Effector memory CD8-positive, alpha-beta T cell (primary cell): Measurements from ENCODE around the gene ANKRD29.
"Not testable (repeated sequence)": the region's sequence is repeated elsewhere in the genome, so short reads cannot be mapped to it uniquely, and the experiment has no call there.

Experiments used
- ATAC-seq: fragments of 150-1000 bp; cut with Tn5 transposase; replicated peaks from 2 replicates; pipeline ENCODE4 v1.10.0; 2021; ENCODE audit warnings: mild to moderate bottlenecking, moderate library complexity
- DNase-seq, 3 experiments: peaks; one replicate each; pipeline ENCODE4 v3.0.0; 2021
- H3K27ac Mint-ChIP-seq, 2 donors: one replicate each; pipeline ENCODE4 v1.8.0; 2022; ENCODE audit warnings: mild to moderate bottlenecking in 2 of 2, mixed read lengths in 2 of 2, moderate library complexity in 2 of 2
- H3K27me3 Mint-ChIP-seq, 2 donors: one replicate each; pipeline ENCODE4 v1.8.0; 2022; ENCODE audit warnings: mixed read lengths in 2 of 2
- H3K36me3 Mint-ChIP-seq: one replicate; pipeline ENCODE4 v1.8.0; 2022; ENCODE audit warnings: mild to moderate bottlenecking, moderate library complexity, mixed read lengths; ENCODE audit not compliant: insufficient read depth
- H3K4me1 Mint-ChIP-seq, 2 donors: one replicate each; pipeline ENCODE4 v1.8.0; 2022; ENCODE audit warnings: low read depth in 2 of 2, mixed read lengths in 2 of 2
- H3K4me3 Mint-ChIP-seq, 2 donors: one replicate each; pipeline ENCODE4 v1.8.0; 2022; ENCODE audit warnings: mild to moderate bottlenecking in 2 of 2, mixed read lengths in 2 of 2, moderate library complexity in 2 of 2
- H3K9me3 Mint-ChIP-seq, 2 donors: one replicate each; pipeline ENCODE4 v1.8.0; 2022; ENCODE audit warnings: mixed read lengths in 2 of 2

The ANKRD29 gene

DNA sequence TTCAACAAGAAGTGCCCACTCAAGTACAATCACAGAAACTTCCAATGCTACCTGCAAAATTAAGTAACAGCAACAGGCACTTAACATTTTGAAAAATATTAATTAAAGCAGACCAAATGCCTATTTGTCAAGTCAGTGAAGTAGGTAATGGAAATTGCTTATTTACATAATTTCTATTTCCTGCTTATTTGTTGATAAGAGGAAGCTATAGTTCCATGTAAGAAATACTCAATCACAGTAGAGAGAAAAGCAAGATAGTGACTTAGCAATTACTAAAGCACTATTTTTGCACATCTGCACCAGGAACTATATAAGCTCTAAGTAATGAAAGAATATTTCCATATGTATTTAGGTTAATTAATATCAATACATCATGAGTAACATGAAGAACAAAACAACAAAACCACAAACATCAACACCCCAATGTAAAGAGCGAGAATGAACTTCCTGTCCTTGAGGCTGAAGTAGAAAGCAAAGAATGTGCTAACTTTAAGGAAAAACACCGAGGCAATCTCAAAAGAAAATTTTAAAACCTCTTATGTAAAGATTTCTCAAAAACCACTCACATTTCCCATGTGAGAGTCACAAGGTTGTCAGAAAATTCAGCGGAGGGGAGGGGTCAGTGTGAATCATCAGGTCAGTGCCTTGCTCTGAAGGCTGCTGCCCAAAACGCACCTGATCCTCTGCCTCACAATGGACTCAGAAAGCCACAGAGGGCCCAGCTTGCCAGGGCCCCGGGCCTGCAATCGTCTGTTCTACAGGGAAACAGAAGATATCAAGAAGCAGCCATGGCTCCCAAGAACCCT is 88.9 kb downstream of the ANKRD29 start:
- peak overlapping the region; percentile 96 for H3K27ac Mint-ChIP-seq
- H3K4me1 Mint-ChIP-seq: peaks cover 50 to 56% of the 10 kb centered on the region in 2 donors
- DNase-seq (peak; percentile 9 to 21 (median 17)), ATAC-seq (peak; percentile 71)
- H3K27me3 Mint-ChIP-seq: no peaks in the 10 kb centered on the region
- H3K4me3 Mint-ChIP-seq: peak overlapping the region; percentile 73 to 79
- H3K36me3 Mint-ChIP-seq: peaks cover 43% of the 10 kb centered on the region
- H3K9me3 Mint-ChIP-seq: no peaks in the 10 kb centered on the region

DNA sequence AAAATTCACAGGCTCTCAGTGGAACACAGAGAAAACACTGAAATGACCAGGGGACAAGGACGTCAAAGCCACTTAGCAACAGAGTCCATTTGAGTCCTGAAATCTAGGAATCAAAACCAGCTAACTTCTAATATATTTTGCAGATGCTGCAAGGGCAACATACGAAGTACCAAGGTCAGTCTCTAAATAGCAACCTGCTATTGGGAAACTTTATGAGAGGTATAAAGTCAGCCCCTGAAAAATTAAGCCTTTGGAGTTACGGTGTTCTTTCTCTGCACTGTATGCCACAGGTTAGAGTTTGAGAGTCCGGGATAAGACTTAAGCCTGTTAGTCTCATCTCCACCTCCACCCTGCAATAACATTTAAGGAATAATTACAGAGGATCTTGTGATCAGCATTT is 89.7 kb downstream of the ANKRD29 start:
- Mint-ChIP-seq H3K4me1 (peaks cover 47 to 56% of the 10 kb centered on the region in 2 donors), H3K36me3 (peaks cover 51% of the 10 kb centered on the region), H3K27me3 (no peaks in the 10 kb centered on the region), H3K9me3 (no peaks in the 10 kb centered on the region), H3K27ac (peak overlapping the region; percentile 96), H3K4me3 (peak overlapping the region; percentile 73 to 79)
- no peak for DNase-seq
- ATAC-seq: no peak

DNA sequence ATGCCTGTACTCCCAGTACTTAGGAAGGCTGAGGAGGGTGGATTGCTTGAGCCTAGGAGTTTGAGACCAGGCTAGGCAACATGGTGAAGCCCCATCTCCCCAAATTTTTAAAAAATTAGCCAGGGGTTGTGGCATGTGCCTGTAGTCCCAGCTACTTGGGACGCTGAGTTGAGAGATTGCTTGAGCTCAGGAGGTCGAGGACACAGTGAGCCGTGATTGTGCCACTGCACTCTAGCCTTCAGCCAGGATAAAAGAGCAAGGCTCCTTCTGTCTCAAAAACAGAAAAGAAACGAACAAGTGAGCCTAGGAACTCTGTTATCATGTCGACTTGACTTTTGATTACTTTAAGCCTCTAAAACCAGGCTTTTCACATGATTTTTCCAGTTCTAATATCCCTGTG is 90.1 kb downstream of the ANKRD29 start:
- Mint-ChIP-seq H3K4me1 (peaks cover 47 to 57% of the 10 kb centered on the region in 2 donors), H3K9me3 (no peaks in the 10 kb centered on the region), H3K27me3 (no peaks in the 10 kb centered on the region), H3K27ac (peak overlapping the region; percentile 96), H3K4me3 (peak overlapping the region; percentile 41 to 57), H3K36me3 (peaks cover 55% of the 10 kb centered on the region)
- no peak for DNase-seq
- no peak for ATAC-seq

DNA sequence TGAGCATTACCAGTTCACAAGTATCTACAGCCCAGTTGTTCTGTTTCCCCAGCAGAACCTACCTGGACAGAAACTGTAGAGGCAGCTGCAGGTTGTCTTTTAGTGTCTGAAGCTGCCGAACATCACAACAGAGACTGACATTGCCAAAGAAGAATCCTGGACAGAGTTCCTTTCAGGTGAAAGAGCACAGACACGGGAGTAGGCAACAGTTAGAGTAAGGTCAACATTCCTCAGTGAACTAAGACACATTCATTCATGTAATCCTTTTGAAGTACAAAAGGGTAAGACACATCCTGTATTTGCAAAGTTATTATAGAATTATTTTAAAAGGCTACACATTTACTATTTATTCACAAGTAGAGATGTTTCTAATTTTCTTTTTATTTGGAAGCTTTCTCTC is 90.7 kb downstream of the ANKRD29 start:
- Mint-ChIP-seq H3K27me3 (no peaks in the 10 kb centered on the region), H3K9me3 (no peaks in the 10 kb centered on the region), H3K4me3 (peak overlapping the region; percentile 41 to 57), H3K36me3 (peaks cover 61% of the 10 kb centered on the region), H3K27ac (peak overlapping the region; percentile 96), H3K4me1 (peaks cover 47 to 57% of the 10 kb centered on the region in 2 donors)
- ATAC-seq (no peak), DNase-seq (no peak)

DNA sequence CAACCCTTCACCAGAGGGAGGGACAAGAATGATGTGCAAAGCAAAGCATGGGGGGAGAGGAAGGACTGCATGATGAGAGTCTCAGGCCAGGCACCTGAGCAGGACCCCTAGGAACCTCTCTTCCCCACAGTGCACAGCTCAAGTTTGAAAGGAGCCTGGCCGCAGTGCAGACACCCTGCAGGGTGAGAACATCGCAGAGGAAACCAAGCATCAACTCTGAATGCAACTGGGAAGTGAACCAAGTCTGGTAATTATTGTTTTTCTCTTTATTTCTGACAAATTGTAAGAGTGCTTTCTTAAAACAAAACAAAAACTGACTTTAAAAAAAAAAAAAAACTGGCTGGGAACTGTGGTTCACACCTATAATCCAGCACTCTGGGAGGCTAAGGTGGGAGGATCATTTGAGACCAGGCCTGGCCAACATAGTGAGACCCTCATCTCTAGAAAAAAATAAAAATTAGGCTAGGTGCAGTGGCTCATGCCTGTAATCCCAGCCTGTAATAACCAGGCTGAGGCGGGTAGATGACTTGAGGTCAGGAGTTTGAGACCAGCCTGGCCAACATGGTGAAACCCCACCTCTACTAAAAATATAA is 91.7 kb downstream of the ANKRD29 start:
- peak; percentile 39 to 47 (median 47) for DNase-seq
- Mint-ChIP-seq H3K9me3 (no peaks in the 10 kb centered on the region), H3K4me1 (peaks cover 41 to 54% of the 10 kb centered on the region in 2 donors), H3K27me3 (no peaks in the 10 kb centered on the region), H3K36me3 (peaks cover 64% of the 10 kb centered on the region), H3K4me3 (peak overlapping the region; percentile 68 to 73), H3K27ac (peak overlapping the region; percentile 96)
- peak; percentile 76 for ATAC-seq

DNA sequence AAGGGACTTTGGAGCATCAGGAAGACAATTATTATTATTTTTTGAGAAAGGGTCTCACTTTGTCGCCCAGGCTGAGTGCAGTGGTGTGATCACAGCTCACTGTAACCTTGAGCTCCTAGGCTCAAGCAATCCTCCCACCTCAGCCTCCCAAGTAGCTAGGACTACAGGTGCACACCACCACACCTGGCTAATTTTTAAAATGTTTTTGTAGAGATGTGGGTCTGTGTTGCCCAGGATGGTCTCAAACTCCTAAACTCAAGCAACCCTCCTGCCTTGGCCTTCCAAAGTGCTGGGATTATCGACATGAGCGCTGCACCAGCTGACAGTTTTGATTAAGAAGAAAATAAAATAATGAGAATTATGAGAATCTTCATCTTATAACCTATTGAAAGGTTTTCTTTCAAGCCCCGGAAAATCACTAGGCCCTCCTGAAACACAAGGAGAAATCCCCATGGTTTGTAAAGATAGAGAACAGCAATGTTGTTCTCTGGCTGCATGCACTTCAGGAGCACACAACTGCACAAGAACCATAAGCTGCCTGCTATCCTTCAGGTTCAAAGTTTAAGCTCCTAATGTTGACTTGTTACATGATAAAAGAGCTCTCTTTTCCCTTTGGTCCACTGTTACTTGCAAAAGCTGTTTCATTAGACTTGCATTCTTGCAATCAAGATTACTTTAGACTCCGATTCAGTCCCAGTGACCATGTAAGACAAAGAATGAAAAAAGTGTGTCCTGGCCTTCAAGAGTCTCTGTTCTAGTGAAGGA is 93.2 kb downstream of the ANKRD29 start:
- Mint-ChIP-seq H3K4me1 (peaks cover 32 to 43% of the 10 kb centered on the region in 2 donors), H3K27ac (peak overlapping the region; percentile 96), H3K36me3 (peaks cover 69% of the 10 kb centered on the region), H3K27me3 (no peaks in the 10 kb centered on the region), H3K4me3 (no peak overlapping the region), H3K9me3 (no peaks in the 10 kb centered on the region)
- ATAC-seq (no peak), DNase-seq (no peak)

DNA sequence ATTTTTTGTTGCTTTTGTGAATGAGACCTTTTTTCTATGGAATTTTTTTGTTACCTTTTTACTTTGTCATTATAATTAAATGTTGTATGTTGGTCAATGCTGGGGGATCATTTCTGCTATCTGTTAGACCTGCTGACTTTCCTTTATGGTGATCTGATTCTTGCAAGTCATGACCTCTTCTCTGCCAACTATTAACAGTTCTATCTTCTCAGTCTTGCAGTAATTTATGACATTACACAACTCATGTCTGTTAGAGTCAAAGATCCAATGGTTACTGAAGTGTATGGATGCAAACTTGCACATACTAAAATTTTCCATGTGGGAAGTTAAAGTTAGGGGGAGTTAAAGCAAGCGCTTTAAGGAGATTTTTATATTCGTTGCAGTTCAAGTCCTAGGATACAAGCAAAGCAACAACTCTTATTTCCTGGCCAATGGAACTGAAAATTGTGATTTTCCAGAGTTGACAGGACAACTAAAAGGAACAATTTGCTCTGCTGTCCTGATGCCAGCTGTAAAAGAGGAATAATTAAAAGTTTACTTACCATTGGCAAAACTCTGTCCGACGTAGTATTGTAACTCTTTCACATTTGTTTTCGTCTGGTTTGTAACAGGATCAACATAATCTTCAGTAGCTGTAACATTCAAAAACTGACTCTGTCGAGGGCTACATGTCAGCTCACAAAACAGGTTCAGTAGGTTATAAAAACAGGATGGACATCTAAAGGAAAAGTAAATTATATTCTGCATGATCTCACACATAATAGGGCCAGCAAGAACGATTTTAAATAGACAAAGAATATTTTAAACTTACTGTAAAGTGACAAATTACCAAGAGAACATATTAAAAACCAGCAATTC is 94.2 kb downstream of the ANKRD29 start:
- H3K27ac Mint-ChIP-seq: peak overlapping the region; percentile 79 to 96
- H3K4me1 Mint-ChIP-seq: peaks cover 30 to 38% of the 10 kb centered on the region in 2 donors
- no peak for DNase-seq
- peaks cover 71% of the 10 kb centered on the region for H3K36me3 Mint-ChIP-seq
- ATAC-seq: no peak
- no peak overlapping the region for H3K4me3 Mint-ChIP-seq
- H3K9me3 Mint-ChIP-seq: no peaks in the 10 kb centered on the region
- no peaks in the 10 kb centered on the region for H3K27me3 Mint-ChIP-seq

DNA sequence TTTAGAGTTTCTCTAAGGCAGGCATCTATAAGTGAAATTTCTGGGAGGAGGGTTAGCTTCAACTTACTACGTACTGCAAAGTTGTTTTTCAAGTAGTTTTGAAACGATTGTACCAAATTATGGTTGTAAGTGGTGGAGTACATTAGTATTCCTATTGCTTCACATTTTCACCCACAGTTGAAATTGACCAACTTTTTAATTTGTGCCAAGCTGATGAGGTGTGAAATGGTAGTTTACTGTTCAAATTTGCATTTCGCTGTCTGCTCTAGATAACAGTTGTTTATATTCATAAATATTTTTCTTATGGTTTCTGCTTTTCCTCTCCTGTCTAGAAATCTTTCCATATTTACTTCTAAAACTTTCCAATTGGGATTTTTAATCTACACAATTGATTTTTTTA is 95.0 kb downstream of the ANKRD29 start:
- Mint-ChIP-seq H3K27me3 (no peaks in the 10 kb centered on the region), H3K27ac (peak overlapping the region; percentile 41 to 79), H3K9me3 (no peaks in the 10 kb centered on the region), H3K4me3 (no peak overlapping the region), H3K36me3 (peaks cover 79% of the 10 kb centered on the region), H3K4me1 (peaks cover 32 to 40% of the 10 kb centered on the region in 2 donors)
- ATAC-seq (no peak), DNase-seq (no peak)

DNA sequence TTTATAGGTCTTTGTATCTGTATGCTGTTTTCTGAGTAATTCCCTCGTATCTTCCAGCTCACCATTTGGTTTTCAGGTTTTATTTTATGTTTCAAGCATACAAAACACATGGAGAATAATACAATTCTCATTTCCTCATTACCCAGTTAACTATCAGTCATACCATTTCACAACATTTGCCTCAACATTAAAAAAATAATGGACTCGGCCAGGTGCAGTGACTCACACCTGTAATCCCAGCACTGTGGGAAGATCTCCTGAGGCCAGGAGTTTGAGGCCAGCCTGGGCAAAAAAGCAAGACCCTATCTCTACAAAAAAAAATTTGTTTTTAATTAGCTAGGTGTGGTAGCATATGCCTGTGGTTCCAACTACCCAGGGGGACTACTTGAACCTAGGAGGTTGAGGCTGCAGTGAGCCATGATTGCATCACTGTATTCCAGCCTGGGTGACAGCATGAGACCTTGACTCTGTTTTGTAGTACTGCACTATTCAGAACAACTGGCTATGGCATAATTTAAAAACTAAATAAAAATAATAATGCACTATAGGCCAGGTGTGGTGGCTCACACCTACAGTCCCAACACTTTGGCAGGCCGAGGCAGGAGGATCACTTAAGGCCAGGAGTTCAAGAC is 96.7 kb downstream of the ANKRD29 start:
- ATAC-seq (no peak), DNase-seq (no peak)
- no peaks in the 10 kb centered on the region for H3K9me3 Mint-ChIP-seq
- peak overlapping the region; percentile 44 to 59 for H3K27ac Mint-ChIP-seq
- H3K27me3 Mint-ChIP-seq: no peaks in the 10 kb centered on the region
- H3K4me1 Mint-ChIP-seq: peaks cover 23 to 29% of the 10 kb centered on the region in 2 donors
- H3K36me3 Mint-ChIP-seq: peaks cover 87% of the 10 kb centered on the region
- no peak overlapping the region for H3K4me3 Mint-ChIP-seq

DNA sequence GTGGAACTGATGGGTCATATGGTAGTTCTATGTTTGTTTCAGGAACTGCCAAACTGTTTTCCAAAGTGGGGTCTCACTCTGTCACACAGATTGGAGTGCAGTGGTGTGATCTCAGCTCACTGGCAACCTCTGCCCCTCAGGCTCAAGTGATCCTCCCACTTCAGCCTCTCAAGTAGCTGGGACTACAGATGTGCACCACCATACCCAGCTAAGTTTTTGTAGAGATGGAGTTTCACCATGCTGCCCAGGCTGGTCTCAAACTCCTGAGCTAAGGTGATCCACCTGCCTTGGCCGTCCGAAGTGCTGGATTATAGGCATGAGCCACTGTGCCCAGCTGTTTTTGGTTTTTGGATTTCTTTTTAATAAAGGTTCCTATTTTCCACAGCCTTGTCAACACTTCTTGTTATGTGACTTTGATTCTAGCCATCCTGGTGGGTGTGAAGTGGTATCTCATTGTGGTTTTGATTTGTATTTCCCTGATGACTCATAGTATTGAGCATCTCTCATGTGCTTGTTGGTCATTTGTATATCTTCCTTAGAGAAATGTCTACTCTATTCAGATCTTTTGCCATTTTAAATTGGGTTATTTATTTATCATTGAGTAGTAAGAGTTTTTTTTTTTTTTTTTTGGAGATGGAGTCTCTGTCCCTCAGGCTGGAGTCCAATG is 99.2 kb downstream of the ANKRD29 start:
- H3K27ac Mint-ChIP-seq: peak overlapping the region; percentile 57 to 85
- H3K4me3 Mint-ChIP-seq: peak overlapping the region; percentile 3 to 46
- H3K4me1 Mint-ChIP-seq: peaks cover 15 to 20% of the 10 kb centered on the region in 2 donors
- peaks cover 93% of the 10 kb centered on the region for H3K36me3 Mint-ChIP-seq
- no peaks in the 10 kb centered on the region for H3K9me3 Mint-ChIP-seq
- peak; percentile 12 to 22 (median 15) for DNase-seq
- H3K27me3 Mint-ChIP-seq: no peaks in the 10 kb centered on the region
- peak; percentile 100 for ATAC-seq

DNA sequence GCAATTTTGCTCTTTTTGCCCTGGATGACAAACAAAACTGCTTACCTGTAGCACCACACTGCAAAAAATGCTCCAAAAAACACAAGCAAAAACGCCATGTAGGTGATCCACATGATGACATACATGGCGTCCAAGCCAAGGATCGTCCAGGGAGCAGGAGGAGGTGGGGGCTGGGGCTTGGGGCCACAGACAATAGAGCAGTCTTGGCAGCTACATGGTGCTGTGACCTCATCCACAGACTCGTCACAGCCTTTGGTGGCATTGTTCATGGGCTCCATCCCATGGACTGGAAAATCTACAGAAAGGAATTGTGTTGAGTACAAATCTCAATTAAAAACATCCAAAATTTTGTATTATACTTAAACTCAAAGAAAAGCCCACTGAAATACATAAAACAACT is 102.5 kb downstream of the ANKRD29 start:
- H3K36me3 Mint-ChIP-seq: peaks cover 83% of the 10 kb centered on the region
- H3K9me3 Mint-ChIP-seq: no peaks in the 10 kb centered on the region
- peaks cover 18 to 22% of the 10 kb centered on the region in 2 donors for H3K4me1 Mint-ChIP-seq
- H3K27ac Mint-ChIP-seq: peak overlapping the region in 1 of 2 donors; percentile 35
- DNase-seq: no peak
- ATAC-seq: no peak
- H3K27me3 Mint-ChIP-seq: no peaks in the 10 kb centered on the region
- H3K4me3 Mint-ChIP-seq: no peak overlapping the region

DNA sequence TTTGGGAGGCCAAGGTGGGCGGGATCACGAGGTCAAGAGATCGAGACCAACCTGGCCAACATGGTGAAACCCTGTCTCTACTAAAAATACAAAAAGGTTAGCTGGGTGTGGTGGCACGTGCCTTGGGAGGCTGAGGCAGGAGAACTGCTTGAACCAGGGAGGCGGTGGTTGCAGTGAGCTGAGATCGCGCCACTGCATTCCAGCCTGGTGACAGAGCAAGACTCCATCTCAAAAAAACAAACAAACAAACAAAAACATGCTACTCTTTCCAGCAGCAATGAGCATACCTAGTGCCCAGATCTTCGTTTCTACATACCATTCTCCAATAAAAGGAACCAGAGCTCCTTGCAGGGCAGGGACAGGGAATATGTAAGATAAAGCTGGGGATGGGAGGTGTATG is 105.2 kb downstream of the ANKRD29 start:
- not testable (repeated sequence) for H3K27me3 Mint-ChIP-seq
- H3K27ac Mint-ChIP-seq: peak overlapping the region in 1 of 2 donors; percentile 79

More for the DNA sequence above, 105.2 kb downstream of the ANKRD29 start:
- not testable (repeated sequence) for ATAC-seq, H3K4me3 Mint-ChIP-seq, H3K9me3 Mint-ChIP-seq, DNase-seq
- Mint-ChIP-seq H3K4me1 (peaks cover 10 to 17% of the 10 kb centered on the region in 2 donors), H3K36me3 (peaks cover 83% of the 10 kb centered on the region)
